NCI-H510A treated with DMSO at 0.1 percent for 48 hours (cell line): ENCODE data around the gene RBM39.
"Not testable (repeated sequence)": the region's sequence is repeated elsewhere in the genome, so short reads cannot be mapped to it uniquely, and the experiment has no call there.

Experiments
- DNase-seq: peaks from one replicate; lab custom pipeline; 2025; lab: John Stamatoyannopoulos, UW

Gene RBM39

DNA sequence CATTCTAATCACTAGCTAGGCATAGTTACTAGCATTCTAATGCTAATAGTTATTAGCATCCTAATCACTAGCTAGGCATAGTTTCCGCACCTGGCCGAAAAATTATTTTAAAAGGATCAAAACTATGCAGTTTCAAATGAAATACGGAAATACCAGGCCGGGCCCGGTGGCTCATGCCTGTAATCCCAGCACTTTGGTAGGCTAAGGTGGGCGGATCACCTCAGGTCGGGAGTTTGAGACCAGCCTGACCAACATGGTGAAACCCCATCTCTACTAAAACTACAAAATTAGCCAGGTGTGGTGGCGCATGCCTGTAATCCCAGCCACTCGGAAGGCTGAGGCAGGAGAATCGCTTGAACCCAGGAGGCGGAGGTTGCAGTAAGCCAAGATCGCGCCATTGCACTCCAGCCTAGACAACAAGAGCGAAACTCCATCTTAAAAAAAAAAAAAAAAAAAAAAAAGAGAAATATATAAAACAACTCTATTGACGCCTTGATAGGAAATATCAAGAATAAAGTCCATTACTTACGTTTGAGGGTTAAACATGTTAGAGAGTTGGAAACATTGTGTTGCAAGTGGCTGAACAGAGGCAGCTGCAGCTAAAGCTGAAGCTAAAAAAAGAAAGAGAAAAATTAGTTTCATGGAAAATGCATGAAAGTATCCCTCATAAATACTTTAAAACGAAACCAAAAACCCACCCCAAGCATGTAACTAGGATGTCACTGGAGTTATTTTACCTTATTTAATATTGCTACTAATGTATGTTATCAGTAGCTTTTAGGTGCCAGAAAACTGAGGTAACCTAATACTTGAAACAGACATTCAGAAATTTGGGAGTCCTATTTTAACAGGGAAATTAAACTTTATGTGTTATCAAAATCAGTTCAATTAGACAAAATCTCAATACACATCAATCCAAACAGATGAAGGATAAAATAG is 35.2 kb downstream of the RBM39 start:
- not testable (repeated sequence) for DNase-seq

DNA sequence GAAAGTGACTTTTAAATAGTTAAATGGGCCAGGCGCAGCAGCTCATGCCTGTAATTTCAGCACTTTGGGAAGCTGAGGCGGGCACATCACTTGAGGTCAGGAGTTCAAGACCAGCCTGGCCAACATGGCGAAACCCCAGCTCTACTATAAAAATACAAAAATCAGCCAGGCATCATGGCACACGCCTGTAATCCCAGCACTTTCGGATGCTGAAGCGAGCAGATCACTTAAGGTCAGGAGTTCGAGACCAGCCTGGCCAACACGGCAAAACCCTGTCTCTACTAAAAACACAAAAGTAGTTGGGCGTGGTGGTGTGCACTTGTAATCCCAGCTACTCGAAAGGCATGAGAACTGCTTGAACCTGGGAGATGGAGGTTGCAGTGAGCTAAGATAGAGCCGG is 36.2 kb downstream of the RBM39 start:
- not testable (repeated sequence) for DNase-seq

DNA sequence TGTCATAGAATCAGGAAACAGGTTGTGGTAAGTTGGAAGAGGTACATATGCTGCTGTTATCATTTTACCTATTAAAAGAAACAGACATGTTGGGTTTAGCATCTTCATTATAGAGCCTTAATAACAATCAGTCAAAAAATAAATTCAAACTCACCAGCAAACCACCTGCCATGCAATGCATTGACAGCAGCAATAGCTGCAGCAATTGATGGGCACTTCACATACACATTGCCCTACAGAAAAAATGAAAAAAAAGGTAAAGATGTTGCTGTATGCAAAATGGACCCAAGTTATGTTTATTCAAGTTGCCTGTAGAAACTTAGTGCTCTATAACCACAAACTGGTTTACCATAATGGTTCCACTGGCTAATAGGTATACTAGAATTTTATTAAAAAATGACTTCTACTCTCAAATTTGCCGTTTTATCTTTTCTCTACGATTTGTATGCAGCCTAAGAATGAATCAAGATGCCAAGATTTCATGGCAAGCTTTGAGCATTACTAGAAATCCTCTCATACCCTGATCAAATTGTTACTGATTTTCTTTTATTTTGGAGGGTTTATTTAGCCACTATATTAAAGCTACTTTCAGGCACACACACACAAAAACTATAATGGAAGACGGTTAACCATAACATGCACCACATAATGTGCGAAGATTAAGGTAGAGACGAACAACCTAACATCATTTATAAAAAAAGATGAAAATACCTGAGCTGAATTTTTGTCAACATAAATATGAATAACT is 37.4 kb downstream of the RBM39 start:
- DNase-seq, result no peak

DNA sequence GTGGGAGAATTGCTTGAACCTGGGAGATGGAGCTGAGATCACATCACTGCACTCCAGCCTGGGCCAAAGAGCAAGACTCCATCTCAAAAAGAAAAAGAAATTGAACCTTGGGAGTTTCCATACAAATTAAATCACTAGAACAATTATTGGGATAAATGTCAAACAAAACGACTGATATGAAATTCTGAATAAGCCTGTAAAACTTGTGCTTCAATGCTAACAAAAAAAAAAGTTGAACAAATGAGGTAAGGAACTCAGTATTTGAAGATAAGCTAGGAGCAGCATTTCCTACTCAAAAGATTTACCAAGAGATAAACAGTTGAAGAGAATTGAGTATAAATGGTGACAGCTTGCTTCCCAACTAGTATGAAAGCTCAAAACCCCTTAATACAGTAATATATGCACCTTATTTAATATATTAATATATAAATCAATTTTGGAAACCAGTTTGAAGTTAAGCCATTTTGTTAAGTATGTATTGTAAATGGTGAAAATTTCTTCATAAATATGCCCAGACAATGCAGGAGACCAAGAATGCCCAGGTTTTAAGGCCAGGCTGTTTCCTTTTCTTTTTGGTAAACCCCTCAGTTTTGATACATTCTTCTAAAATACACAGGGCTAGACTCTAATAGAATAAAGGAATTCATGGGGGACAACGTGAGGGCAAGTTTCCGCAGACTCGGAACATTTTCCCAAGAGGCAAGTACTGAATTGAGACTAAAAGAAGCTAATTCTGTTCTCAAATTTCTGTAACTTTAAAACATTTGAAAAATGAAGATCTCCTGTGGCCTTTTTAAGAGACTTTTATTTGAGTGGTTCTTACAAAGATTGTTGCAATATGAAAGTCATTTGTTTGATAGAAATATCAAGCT is 39.0 kb downstream of the RBM39 start:
- DNase-seq, result no peak

- DNase-seq, result no peak
These were observed 39.8 kb downstream of the RBM39 start for GRCh38 chr20:35702051-35702823.

GRCh38 chr20:35700625-35701148 is 41.4 kb downstream of the RBM39 start:
- no peak for DNase-seq

GRCh38 chr20:35699957-35700624 is 42.0 kb downstream of the RBM39 start:
- DNase-seq, result no peak

DNA sequence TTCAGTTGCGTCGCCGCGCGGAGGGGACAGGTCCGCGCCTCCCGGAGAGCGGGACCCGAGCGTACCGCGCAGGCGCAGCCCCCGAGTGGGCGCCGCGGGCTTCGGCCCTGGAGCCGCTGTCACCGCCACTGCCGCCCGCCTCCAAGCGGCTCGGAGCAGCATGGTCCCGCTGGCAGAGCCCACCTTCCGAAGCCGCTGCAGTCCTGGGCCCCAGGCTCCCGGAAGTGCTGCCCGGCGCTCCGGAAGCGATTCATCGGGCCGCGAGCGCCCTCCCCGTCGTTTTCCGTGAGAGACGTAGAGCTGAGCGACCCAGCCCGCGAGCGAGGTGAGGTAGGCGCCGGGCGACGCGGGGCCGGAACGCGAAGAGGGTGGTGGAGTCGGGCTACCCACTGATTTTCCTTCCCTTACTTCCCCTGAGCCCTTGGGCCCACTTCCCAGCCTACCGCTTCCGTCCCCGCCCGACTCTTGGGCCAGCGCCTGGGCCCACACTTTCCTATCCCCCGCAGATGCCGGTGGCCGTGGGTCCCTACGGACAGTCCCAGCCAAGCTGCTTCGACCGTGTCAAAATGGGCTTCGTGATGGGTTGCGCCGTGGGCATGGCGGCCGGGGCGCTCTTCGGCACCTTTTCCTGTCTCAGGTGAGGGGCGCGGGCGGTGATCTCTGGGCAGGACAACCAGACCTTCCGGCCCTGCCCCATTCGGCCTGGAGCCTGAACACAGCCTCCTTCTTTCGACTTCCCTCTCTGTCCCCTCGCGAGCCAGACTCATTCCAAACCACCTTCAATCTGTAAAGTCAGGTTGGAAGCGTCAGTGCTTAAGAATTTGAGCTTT is 42.7 kb downstream of the RBM39 start, which contains the start of the genes NFS1 and ROMO1:
Gene NFS1, minus strand, starts transcription at position 226 of the 830 bp plus-strand sequence. Its CDS starts 64 bp downstream, at position 162.
Gene ROMO1, plus strand, starts transcription at position 279 of the 830 bp plus-strand sequence. Its CDS starts 228 bp downstream, at position 507.
- DNase-seq, result peak; percentile 61

DNA sequence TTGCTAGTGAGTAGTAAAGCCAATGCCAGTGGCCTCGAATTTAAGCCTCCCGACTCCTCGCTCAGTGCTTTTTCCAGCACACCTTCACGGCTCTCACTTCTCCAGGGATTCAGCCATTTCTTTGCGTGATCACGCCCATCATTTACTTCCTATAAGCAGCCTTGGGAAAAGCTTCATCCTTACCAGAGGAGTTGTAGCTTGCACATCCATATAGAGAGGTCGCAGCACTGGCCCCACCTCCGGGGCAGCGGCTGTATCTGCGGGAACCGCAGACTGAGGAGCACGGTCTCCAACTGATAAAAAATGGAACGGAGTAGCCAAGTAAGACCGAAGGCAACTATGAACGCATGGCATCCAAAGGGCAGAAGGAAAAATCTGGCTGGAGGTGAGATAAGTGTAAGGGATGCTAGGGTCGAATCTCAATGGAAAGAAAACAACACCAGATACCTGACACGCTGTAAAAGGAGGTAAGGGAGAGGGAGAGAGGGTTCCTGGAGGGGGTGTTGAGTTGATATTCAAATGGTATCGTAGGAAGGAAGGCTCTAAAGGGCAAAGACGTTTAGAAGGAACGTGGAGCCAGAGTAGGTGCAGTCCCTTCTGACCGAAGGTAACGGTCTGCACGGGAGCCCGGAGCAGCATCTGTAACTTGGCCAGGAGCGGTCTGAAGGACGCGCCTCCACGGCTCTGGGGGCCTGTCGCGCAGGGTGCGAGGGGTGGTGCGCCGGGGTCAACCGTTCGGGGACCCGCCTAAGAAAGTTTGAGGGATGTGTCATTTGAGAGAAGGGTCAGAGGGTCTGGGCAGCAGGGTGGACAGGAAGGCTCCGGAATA is 43.5 kb downstream of the RBM39 start:
- no peak for DNase-seq

GRCh38 chr20:35697696-35698297 is 44.3 kb downstream of the RBM39 start:
- DNase-seq, result no peak

DNA sequence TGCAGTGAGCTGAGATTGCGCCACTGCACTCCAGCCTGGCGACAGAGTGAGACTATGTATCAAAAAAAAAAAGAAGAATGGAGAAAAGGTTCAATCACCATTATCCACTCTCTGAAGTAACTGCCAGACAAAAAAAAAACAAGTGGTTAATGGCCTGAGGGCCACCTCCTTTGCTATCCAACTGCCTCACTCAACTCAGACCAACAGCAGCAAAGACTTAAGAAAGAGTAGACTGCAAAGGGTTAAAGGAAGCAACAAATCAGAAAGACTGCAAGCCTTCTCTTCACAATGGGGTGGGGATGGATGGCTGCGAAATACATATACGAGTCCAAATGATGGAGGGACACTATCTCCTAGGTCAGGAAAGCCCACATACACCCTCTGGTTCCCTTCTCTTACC is 46.1 kb downstream of the RBM39 start:
- DNase-seq, result no peak

DNA sequence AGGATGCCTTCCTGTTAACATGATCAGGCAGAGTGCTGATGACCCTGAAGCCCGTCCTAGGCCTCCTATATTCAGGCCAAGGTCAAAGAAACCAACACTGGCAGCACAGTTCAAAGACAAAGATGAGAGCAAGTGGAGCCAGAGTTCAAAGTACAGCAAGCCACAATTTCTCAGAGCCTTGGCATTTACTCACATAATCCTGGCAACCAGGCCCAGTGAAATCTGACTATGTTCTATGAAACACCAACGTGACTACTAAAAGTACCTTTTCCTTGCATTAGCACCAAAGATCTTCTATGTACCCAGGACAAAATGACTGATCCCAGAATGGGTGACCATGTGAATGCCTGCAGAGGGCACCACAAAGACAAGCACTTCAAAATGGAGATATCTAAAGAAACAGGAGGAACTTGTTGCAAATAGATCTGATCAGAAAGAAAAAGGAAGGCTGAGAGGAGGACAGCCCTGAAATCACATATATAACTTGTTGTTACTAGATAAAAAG is 46.8 kb downstream of the RBM39 start:
- no peak for DNase-seq

DNA sequence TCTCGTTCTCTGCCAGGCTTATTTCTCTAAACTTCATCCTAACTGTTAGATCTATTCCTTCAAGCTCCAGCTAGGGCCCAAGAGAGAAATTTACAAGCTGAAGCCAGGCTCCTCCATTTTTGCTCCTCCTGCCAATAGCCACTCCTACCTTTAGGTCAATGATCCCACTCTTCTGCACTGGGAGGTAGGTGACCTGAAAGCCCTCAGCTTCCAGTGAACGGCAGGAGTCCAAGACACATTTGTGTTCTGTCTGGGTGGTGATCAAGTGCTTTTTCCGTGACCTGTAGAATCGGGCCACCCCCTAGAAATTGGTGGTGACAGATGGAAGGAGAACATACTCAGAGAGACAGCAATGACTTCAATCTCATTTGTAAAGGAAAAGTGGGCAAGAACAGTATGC is 51.8 kb downstream of the RBM39 start:
- no peak for DNase-seq

DNA sequence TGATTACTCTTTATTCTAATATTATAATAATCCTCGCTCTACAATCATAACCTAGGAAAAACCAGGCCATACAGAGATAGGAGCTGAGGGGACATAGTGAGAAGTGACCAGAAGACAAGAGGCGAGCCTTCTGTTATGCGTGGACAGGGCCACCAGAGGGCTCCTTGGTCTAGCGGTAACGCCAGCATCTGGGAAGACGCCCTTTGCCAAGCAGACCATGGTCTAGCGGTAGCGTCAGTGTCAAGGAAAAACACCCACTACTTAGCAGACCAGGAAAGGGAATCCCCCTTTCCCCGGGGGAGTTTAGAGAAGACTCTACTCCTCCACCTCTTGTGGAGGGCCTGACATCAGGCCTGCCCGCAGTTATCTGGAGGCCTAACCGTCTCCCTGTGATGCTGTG is 55.2 kb downstream of the RBM39 start:
- DNase-seq, result not testable (repeated sequence)

GRCh38 chr20:35685368-35685767 is 56.7 kb downstream of the RBM39 start:
- DNase-seq, result not testable (repeated sequence)

GRCh38 chr20:35681960-35682359 is 60.1 kb downstream of the RBM39 start:
- no peak for DNase-seq

GRCh38 chr20:35680452-35681183 is 61.4 kb downstream of the RBM39 start:
- no peak for DNase-seq
